HuH-7.5 (cell line): ENCODE results near the gene ADGRB3.
"Not testable (repeated sequence)": the region's sequence is repeated elsewhere in the genome, so short reads cannot be mapped to it uniquely, and the experiment has no call there.

Experiments
- DNase-seq: peaks from one replicate; pipeline ENCODE4 v3.0.0; 2011; ENCODE audit warnings: low spot score

The ADGRB3 gene

DNA sequence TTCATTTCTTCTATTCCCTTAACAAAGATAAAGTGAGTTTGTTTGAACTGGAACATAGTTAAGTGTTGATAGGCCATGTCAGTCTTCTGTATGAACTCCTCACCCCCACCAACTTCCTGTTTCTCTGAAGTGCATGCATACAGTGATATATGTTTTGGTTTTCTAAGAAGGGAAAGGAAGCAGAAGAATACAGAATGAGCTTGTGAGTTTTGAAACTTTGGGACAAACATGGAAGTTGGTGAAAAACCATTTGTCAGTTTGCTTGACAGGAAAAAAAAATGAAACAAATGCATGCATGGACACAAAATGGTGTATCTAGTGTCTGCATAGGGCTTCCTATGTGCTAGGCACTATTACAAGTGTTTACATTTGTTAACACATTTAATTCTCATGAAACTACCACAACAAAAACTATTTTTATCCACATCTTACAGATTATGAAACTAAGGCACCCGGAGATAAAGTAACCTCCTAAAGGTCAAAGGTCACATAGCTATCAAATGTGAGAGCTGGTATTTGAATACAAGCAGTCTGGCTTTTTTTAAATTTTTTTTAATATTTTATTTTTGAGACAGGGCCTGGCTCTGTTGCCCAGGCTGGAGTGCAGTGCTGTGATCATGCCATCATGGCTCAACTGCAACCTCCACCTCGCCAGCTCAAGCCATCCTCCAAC, 105.9 kb downstream of the ADGRB3 start:
- DNase-seq, result no peak

DNA sequence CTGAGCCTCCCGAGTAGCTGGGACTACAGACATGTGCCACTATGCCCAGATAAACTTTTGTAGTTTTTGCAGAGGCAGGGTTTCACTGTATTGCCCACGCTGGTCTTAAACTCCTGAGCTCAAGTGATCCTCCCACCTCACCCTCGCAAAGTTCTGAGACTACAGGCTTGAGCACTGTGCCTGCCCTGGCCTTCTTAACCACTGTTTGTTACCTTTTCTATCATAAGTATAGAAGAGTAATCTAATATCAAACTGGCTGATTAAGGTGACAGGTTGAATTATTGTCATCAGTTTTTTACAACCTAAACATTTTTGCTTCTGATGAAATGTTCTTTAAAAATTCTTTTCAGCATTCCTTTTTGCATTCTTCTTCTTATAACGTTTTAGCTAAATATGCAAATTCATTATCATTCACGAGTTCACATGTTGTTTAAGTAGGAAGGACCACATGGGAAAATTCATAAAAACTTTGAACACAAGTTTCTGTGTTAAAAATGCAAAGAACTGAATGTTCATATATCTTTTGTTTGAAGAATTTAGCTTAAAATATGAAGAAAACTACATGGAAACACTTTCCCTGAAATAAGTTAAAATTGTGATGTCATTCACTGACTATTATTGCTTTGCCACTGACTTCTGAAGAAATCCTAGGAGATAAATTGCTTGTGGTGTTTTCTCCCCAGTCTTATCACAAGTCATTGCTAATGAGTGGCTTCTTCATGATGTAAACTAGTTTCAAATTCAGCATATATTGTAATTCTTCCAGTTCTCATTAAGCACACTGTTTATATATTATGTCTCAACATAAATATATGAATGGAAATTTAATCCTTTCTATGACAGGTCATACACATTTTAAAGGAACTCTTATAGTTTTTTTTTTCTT, 106.7 kb downstream of the ADGRB3 start:
- DNase-seq, result no peak

DNA sequence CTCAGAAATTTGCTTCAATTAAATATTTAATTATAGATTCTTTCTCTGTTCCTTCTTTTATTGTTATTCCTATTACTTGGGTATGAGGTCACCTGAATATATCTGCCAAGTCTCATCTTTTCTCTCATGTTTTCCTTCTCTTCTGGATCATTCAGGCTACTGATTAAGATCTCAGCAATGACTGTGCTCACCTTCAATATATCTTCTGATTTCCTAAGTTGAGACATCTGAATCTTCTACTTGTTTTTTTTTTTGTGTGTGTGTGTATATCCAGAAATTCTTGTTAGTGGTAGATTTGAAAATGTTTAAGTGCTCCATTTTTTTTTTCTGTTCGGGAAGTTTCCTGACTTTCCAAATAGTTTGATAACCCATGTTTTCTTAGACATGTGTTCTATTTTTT, 108.0 kb downstream of the ADGRB3 start:
- no peak for DNase-seq

DNA sequence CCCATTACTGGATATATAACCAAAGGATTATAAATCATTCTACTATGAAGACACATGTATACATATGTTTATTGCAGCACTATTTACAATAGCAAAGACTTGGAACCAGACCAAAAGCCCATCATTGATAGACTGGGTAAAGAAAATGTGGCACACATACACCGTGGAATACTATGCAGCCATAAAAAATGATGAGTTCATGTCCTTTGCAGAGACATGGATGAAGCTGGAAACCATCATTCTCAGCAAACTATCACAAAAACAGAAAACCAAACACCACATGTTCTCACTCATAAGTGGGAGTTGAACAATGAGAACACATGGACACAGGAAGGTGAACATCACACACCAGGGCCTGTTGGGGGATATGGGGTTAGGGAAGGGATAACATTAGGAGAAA, 109.3 kb downstream of the ADGRB3 start:
- DNase-seq, result not testable (repeated sequence)

DNA sequence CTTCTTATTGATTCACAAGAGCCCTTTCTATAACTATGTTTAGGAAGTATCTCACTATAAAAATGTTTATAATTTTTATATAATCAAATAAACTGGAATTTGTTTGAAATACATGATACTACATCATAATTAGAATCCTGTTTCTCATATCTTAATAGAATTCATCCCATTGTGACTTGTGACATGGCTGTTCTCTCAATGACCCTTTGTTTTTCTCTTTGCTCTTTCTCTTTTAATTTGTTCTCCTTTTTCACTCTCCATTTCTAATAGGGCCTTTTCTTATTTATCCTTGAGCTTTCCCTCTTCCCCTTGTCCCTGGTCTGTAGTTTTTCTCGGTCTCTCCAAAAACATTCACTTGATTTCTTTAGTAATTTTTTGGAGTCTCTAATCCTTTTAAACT, 111.3 kb downstream of the ADGRB3 start:
- no peak for DNase-seq

DNA sequence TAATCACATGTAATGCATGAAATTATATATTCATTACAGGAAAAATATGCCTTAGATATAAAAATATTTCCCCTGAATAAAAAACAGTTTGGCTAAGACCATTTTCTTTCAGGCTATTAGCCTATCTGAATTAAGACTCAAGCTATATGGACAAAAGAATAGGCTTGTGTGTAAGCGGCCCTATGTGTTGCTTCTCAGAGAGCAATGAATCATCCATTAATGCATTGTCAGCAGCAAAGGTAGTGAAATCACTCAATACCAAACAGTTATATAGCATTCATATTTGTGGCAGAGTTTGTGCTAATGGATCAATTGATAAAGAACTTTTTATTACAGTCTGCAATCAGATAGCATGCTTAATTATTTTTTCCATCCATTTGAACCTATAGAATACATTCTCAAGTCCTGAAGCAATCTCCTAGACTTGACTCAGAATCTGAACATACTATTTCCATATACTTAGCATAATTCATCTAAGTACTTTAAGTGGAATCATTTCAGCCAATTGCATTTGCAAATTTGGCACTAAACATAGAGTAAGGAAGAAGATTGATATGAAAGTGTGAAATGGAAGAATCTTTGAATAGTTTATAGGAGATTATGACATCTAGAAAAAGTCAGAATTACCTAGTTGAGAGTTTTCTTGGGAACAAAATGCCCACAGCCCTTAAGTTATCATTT, 112.2 kb downstream of the ADGRB3 start:
- no peak for DNase-seq

DNA sequence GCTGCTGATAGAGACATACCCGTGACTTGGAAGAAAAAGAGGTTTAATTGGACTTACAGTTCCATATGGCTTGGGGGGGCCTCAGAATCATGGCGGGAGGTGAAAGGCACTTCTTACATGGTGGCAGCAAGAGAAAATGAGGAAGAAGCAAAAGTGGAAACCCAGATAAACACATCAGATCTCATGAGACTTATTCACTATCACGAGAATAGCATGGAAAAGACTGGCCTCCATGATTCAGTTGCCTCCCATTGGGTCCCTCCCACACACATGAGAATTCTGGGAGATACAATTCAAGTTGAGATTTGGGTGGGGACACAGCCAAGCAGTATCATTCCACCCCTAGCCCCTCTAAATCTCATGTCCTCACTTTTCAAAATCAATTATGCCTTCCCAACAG, 112.8 kb downstream of the ADGRB3 start:
- DNase-seq, result not testable (repeated sequence)

DNA sequence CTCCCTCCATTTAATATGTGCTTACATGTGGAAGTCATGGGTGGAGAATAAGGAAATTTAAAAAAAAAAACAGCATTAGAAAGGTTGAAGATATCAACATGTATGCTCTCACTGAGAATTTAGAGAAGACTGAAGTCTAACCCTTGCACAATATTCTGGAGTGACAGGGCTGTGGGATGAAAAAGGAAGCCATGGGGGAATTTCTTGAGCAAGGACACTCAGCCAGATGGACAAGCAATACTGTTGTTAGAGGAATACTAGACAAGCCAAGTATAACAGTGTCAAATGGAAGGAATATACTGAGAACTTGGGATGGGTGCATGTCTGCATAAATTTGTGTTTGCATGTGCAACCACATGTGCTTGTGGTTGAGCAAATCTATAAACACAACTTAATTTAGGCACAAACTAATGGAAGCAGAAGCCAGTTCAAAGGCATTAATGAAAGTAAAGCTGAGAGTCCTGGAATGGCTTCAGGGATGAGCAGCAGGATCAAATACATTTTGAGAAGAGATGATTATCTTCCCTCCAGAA, 119.7 kb downstream of the ADGRB3 start:
- no peak for DNase-seq

DNA sequence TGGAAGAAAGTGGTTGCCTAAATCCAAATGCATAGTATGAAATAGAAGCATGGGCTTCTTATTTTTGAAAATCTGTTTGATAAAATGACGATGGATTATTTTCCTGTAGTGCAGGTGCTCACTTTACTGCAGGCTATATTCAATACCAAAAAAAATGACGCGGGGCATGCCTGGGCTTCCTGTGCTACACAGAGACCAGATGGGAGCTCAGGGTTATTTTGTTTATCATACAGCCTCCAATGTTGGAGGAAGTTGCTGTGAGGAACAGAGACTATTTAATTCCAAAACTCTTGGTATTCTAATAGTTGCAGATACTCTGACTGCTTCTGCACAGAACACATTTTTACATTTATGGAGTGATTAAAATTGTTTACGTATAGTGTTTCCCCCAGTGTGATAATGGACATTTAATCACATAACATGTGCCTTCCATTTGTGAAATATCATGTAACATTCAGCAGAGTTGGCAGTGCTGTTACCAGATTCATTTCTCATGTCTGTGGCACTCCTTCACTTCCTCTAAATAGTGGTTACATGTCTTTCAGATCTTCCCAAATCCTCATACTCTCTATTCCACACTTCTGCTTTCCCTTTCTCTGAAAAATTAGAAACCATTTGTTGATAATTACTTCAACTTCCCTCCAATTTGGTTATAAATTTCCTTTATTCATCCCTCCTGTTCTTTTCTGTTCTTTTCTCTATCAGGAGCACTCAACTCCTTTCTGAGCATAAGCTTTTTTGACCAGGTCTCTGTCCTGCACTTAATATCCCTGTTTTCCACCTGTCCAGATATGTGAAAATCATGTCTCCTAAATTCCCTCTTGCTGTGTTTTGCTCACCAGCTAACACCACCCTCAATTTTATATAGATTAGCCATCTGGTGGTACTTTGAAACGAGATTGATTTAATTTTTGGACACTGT, 121.6 kb downstream of the ADGRB3 start:
- DNase-seq, result no peak

DNA sequence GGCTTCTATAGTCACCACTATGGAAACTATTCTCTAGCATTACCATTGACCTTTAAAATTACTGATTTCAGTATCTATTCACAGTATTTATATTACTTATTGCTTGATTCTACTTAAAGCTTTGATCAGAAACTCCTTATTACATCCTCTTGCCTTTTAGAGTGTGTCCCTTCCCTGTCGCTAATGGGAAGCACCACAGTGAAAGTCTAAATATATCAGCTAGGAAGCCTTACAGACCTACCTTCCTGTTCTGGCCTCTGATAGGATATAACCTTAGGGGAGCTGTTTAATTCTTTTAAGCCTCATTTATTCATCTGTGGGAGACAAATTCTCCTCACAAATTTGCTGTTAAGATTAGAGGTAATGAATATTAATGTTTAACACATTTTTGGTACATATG, 122.7 kb downstream of the ADGRB3 start:
- no peak for DNase-seq

DNA sequence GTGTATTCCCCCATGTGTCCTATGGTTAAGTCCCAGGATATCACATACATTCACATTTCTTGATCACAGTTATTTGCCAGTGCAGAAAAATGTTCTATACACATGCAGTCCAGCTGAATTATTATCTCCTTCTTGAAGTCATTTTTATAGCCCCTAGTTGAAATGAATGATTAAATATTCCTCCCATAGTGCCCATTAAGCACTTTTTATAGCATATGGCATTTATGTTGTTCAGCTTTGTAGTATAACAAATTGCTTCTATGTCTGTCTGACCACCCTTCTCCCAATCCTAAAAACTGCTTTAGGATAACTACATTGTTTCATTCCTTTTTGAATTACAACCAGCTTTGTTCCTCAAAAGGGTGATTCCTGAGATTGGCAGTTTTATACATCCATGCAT, 123.5 kb downstream of the ADGRB3 start:
- no peak for DNase-seq

DNA sequence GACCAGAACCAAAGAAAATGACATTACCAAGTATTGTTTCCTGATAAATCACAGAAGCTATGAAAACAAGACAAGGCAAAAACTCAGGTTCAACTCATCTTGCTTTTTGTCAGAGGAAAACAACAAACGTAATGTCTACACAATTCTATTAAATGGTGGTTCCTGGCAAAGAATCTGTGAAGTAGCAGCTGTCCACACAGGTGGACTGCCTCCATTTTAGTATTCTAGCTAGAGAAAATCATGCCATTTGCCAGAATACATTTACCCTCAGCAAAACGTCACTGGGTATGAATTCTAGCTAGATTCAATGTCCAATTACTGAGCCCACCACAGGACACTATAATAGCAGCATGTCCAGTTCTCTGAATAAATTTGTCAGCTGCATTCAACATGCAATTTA, 125.4 kb downstream of the ADGRB3 start:
- no peak for DNase-seq

DNA sequence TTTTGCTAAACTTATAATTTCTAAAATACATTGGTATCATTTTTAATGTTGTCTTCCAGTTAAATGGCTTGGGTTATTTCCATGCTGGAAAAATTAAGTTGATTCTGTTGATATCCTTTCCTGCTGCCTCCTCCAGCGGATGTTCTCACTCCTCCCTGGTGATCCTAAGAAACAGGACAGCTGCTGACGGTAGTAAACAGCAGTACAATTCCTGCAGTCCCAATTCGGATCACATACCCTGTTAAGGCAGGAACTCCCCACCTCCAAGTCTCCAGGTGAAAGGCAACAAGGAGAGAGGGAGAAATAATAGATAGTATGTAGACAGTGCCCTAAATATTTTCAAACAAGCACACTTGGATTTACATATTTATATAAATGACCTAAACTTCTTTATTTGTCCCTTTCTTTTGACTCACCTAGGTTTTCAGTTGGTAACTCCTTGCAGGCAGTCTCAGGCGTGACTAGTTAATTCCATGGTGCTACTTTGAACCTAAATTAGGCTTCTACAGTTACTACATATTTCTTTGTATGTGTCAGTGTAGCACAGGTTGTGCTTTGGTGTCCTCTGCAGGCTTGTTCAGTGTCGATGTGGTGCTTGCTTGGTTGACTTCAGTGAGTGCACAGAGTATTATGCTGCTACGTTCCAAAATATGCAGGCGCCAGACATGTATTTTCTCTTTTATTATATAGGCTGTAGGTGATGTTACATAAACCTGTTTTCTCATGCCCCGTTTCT, 126.0 kb downstream of the ADGRB3 start:
- DNase-seq, result no peak

DNA sequence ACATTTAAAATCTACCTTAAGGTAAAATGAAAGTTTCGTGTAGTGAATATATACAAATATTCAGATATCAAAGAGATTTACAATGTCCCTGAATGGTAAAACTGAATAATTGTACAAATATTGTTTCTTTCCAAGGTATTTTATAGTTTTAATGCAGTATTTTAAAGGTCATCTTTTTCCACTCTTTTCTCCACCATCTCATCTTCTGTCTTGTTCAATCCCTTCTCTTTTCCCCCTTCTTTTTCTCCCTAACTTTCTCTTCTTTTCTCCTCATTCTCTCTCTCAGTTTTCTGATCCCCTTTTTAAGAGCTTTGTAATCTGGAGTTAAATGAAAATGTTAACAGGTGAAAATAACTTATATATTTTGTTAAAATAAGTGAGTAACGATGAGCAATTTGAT, 126.9 kb downstream of the ADGRB3 start:
- DNase-seq, result no peak

DNA sequence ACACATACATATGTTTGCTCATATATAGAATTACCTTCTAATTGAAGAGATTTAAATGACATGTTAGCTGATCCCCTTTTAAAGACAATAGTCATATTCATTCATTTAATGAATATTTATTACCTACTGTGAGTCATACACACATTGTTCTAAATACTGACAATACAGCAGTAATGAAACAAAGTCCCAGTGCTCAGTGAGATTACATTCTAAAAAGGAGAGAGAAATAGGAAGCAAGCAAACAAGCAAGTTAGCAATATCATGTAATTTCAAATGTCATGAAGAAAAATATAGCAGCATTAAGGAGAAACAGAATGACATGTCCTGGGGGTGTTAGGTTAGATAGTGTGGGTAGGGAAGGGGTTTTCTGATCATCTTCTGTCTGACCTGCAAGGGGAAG, 136.3 kb downstream of the ADGRB3 start:
- no peak for DNase-seq

DNA sequence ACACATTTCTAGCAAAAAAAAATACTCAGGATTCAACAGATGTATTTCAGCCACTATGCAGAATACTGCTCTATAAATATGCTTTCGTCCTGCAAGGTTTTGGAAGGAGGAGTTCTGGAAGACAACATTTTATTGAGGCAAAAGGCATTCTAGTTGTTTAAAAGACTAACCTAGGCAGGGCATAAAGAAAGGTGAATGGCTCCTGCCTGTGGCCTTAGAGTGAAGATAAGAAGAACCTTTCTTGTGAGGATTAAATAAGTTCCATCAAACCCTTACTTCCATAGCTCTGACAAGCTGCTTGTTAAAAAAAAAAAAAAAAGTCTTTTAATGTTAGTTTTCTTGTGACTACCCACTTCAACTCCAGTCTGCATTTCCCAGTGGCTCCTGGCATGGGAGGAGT, 139.8 kb downstream of the ADGRB3 start:
- no peak for DNase-seq

DNA sequence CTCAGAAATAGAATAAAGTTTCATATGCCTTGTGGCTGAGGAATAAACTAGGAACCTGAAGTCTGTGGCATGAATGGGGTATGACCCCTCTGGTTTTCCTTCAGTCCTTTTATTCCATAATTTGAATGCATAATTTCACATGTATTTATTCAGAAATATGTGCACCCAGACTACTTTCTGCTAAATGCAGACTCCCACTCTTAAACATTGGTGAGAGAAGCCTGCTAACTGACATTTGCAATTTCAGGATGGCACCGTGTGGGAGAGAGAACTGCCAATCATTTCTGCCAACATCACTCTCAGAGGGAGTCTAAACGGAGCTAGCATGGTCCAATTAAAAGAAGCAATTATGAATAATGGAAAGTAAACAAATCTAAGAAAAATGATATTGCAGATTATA, 141.3 kb downstream of the ADGRB3 start:
- no peak for DNase-seq

DNA sequence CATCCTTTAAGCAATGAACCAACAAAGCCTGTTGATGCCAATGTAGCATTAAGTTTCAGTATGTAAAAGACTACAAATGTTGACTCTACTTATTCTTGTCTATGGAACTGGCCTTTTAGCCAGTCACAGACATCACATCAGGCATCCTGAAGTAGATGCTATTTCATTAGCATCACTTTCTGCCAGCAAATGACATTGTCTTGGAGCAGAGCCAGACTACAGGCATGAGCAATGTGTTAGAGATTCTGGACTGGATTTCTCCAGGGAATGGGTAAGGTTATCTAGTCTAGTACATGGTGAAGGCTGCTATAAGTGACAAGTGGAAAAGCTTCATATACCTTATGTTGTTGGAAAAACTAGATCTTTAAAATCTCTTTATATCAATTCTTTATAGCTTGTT, 142.9 kb downstream of the ADGRB3 start:
- DNase-seq, result no peak

DNA sequence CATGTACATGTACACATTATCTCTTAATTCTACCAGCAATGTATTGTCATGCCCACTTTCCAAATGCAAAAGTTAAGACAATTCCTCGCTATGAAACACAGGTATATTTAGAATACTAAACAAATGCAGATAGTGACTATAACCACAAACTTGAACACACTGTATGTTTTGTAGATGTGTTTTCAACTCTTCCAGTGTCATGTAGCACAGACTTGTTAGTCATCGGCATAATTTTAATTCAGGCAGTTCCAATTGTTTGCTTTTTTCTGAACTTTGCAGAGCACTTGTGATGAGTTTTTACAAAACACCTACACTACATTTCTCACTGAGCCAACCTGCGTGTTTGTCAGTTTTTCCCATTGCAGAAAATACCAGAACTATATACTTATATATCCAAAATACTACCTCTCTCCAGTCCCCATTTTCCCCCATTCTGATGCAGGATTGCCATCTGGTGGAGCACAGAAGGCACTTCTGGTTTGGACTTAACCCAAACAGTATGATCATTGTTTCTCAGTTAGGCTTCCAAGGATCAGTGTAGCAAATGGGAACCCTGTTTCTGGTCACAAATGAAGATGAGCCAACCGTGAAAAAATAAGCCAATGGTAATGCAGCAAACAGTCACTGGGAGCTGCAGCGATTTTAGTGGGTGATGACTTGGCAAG, 143.4 kb downstream of the ADGRB3 start:
- no peak for DNase-seq

DNA sequence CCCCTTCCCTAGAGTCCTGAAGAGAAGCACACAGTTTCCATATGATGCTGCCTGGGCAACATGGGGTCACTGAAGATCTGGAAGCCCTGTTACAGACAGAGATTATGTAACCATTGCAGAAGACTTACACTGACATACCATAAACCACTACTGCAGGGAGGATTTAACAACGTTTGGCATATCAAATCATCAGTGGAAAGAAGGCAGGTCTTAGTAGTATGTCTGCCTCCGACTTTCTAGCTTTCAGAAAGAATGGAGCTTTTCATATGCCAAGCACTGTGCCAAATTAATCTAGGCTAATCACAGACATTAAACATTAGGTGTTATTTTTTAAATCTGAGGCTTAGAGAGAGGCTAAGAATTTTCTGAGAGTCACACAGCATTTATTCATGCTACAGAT, 144.3 kb downstream of the ADGRB3 start:
- DNase-seq, result no peak
